ENCODE results near the gene LRP5.

Gene LRP5

GRCh38 chr11:68479390-68479789, 167.0 kb downstream of the LRP5 start:
- no peak overlapping the region for H3K4me3 ChIP-seq (ENCODE audit: low read depth, low read length)
- TF ChIP-seq CTCF (IDR thresholded peaks at IDR 0.05; ENCODE audit: low read depth, low read length), result no peak

GRCh38 chr11:68480193-68480592, 167.8 kb downstream of the LRP5 start:
- TF ChIP-seq CTCF (IDR thresholded peaks at IDR 0.05; ENCODE audit: low read depth, low read length), result no peak

GRCh38 chr11:68480852-68481510, 168.6 kb downstream of the LRP5 start:
- no peak for TF ChIP-seq CTCF (IDR thresholded peaks at IDR 0.05; ENCODE audit: low read depth, low read length)

More at GRCh38 chr11:68480193-68480592, 167.8 kb downstream of the LRP5 start:
- no peak overlapping the region for H3K4me3 ChIP-seq (ENCODE audit: low read depth, low read length)

GRCh38 chr11:68481579-68482240, 169.3 kb downstream of the LRP5 start:
- no peak for TF ChIP-seq CTCF (IDR thresholded peaks at IDR 0.05; ENCODE audit: low read depth, low read length)
- H3K4me3 ChIP-seq (ENCODE audit: low read depth, low read length), result no peak overlapping the region

More at GRCh38 chr11:68480852-68481510, 168.6 kb downstream of the LRP5 start:
- H3K4me3 ChIP-seq (ENCODE audit: low read depth, low read length), result no peak overlapping the region

GRCh38 chr11:68488623-68489022, 176.2 kb downstream of the LRP5 start:
- no peak for TF ChIP-seq CTCF (IDR thresholded peaks at IDR 0.05; ENCODE audit: low read depth, low read length)

DNA sequence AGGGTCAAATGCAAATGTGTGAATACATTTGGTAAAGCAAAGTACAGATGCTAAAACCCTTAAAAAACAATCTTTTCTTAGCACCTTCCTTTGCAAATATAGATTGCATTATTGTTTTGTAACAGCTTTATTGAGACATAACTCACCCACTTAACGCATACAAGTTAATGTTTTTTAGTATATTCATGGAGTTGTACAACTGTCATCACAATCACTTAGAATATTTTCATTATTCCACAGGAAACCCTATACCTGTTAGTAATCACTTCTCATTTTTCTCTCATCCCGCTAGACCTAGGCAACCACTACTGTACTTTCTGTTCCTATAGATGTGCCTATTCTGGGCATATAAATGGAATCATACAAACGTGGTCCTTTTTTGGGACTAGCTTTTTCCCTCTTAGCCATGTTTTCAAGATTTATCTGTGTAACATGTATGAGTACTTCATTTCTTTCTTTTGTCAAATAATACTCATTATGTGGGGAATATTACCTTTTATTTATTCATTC, 182.9 kb downstream of the LRP5 start:
- H3K4me3 ChIP-seq (ENCODE audit: low read depth, low read length), result no peak overlapping the region
- TF ChIP-seq CTCF (IDR thresholded peaks at IDR 0.05; ENCODE audit: low read depth, low read length), result no peak

More at GRCh38 chr11:68488623-68489022, 176.2 kb downstream of the LRP5 start:
- H3K4me3 ChIP-seq (ENCODE audit: low read depth, low read length), result no peak overlapping the region

DNA sequence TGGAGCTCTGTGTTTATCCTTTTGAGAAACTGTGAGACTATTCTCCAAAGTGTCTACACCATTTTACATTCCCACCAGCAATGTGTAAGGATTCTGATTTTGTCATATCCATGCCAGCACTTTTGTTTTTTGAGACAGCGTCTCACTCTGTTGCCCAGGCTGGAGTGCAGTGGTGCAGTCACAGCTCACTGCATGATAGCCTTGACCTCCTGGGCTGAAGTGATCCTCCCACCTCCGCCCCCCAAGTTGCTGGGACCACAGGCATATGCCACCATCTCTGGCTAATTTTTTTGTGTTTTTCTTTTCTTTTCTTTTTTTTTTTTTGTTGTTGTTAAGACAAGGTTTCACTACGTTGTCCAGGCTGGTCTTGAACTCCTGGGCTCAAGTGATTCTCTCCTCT, 183.5 kb downstream of the LRP5 start:
- no peak overlapping the region for H3K4me3 ChIP-seq (ENCODE audit: low read depth, low read length)
- no peak for TF ChIP-seq CTCF (IDR thresholded peaks at IDR 0.05; ENCODE audit: low read depth, low read length)

Measured in WI38 (cell line).